Activated naive CD4-positive, alpha-beta T cell treated with anti-CD3 and anti-CD28 coated beads, Interleukin-2, amount 50 U/mL, for 72 hours (primary cell): ENCODE measurements around the gene IP6K3. TPM values are rescaled to one million over a fixed set of nuclear protein-coding genes. Genes with fewer than 3 reads are reported as not detected.

Experiments used
- ATAC-seq, 2 donors: fragments of 150-1000 bp; cut with Tn5 transposase; 2 replicates each; pipeline ENCODE4 v1.10.0; 2021; ENCODE audit warnings: mild to moderate bottlenecking in 2 of 2, moderate library complexity in 2 of 2
- DNase-seq, 2 donors: peaks; one replicate each; pipeline ENCODE4 v3.0.0; 2021 to 2022; ENCODE audit warnings: low spot score in 2 of 2
- H3K27ac Mint-ChIP-seq, 2 donors: one replicate each; pipeline ENCODE4 v1.8.0; 2022; ENCODE audit warnings: mild to moderate bottlenecking in 2 of 2, mixed read lengths in 2 of 2
- H3K36me3 Mint-ChIP-seq, 2 donors: one replicate each; pipeline ENCODE4 v1.8.0; 2022; ENCODE audit warnings: mixed read lengths in 2 of 2
- H3K9me3 Mint-ChIP-seq, 2 donors: one replicate each; pipeline ENCODE4 v1.8.0; 2022; ENCODE audit warnings: mixed read lengths in 2 of 2
- total RNA-seq, 2 donors: library from RNA; stranded (reverse); gene quantifications; one replicate each; pipeline ENCODE4 v1.2.3, GENCODE V29; 2022

The IP6K3 gene
- total RNA-seq, 2 donors from 2014 or later, result not detected

DNA sequence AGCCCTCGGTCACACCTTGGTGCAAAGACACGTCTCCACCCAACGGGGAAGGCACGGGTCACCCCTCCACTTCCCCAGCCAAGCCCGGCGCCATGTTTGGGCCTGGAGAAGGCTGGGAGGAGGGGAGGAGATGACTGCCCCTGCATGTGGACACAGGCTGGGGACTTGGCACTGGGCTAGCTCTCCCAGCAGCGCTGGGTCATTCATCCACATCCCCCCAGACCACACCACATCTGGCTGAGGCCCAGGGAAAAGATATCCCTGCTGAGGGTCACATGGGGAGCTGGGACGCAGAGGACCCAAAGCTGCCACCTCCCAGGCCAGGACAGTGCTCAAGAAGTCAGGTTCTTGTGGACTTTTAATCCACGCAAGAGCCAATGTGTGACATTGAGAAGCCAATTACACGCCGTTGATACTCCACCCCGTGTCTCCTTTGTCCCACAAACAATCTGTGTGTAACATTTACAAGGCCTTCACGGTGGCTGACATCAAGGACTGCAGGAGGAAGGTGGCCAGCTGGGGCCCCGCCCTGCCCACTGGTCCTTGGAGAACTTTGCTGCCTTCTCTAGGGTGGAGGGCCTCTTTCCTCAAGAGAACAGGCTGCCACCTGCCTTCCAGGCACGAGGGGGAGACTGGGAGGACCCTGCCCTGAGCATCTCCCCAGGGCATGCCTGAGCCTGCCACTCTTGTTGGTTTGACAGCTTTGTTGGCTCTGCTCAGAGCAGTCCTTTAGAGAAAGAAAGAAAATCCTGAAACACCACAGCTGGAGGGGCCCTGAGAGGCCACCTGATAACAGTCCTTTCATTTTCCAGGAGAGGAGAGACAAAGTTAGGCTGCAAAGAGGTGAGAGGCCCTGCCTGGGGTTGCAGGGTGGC is 5.3 kb upstream of the IP6K3 start:
- Mint-ChIP-seq H3K9me3 (no peaks in the 10 kb centered on the region), H3K36me3 (no peaks in the 10 kb centered on the region), H3K27ac (peak overlapping the region in 1 of 2 donors; percentile 36)
- no peak for ATAC-seq
- no peak for DNase-seq

DNA sequence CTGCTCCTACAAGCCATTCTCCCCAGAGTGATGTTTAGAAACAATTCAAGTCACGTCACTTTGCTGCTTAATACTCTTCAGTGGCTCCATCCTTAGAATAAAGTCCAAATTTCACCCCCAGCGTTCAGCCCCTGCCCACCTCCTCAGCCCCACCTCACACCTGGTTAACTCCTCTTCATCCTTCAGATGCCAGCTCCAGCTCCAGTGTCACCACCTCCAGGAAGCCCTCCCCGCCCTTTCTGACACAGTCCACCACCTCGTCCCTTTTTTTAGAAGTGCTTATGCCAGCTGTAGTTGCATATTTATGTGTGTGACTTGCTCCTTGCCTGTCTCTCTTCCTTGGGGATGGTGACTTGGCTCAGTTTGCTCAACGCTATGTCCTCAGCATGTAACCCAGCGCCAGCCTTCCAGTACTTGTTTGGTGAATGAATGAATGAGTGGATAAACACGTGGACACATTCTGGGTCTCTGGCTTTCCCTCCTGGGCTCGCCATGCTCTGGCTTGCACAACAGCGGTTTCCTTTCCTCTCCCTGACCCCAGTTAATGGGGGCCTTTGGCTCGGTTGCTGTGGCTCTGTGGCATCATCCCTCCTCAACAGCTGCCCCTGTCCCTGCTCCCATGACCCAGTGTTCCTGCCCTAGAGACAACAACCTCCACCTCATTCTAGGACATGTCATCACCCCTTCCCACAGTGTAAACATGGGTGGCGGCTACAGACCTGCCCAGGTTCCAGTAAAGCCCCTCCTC is 3.7 kb upstream of the IP6K3 start:
- DNase-seq, result no peak
- Mint-ChIP-seq H3K27ac (peak overlapping the region; percentile 0 to 1), H3K36me3 (no peaks in the 10 kb centered on the region), H3K9me3 (no peaks in the 10 kb centered on the region)
- ATAC-seq, result no peak

DNA sequence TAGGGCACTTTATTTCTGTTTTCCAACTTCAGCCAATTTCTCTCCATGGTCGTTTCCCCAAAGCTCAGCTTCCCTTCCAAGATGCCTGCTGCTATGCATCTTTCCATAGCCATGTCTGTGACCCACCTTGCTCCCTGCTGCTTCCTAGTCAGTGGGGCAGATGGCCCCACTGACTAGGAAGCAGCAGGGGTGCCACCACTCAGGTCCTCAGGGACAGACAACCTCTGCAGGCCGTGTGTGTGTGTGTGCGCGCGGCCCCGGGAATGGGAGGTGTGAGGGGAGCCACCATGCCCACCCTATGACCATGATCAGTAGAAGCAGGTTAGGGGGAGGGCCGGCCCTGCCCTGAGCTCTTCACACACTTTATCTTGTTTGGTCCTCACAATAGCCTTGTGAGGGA is 2.7 kb upstream of the IP6K3 start:
- Mint-ChIP-seq H3K27ac (no peak overlapping the region), H3K36me3 (no peaks in the 10 kb centered on the region), H3K9me3 (no peaks in the 10 kb centered on the region)
- no peak for ATAC-seq
- no peak for DNase-seq

DNA sequence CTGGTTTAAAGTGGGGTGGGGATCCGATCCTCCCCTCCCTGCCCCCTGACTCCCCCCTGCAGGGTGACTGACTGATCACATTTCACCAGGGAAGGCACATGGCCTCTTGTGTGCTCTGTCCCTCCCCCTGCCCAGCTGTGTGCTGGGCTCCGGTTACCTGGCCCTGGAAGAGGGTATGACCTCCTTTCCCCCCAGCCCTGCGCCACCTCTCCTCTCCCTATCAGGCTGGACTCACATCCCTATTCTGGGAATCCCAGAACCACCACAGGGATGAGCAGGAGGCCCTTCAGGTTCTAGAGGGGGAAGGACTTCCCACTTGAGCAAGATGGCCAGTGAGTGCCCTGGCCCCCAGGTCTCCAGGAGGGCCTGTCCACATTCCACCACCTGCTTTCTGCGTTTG is 2.1 kb upstream of the IP6K3 start:
- ATAC-seq (no peak), DNase-seq (no peak)
- Mint-ChIP-seq H3K36me3 (no peaks in the 10 kb centered on the region), H3K9me3 (no peaks in the 10 kb centered on the region), H3K27ac (no peak overlapping the region)

DNA sequence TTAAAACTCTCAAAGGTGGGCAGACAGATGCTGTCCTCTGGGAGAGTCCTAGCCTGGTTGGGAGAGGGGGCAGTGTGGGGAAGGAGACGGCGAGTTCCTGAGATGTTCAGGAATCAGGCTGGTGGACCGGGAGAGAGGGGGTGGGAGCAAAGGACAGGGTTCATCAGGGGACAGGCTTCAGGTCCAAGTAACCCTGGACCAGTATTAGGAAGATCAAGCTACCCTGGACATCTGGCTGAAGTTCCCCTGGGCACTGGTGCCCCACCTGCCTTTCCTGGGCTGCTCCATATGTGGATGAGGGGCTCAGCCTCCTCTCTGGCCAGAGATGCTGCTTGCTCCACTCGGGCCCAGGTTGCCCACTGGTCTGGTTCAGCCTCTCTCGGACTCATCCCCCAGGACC is 1.1 kb upstream of the IP6K3 start:
- Mint-ChIP-seq H3K27ac (peak overlapping the region in 1 of 2 donors; percentile 24), H3K36me3 (no peaks in the 10 kb centered on the region), H3K9me3 (no peaks in the 10 kb centered on the region)
- ATAC-seq (no peak), DNase-seq (no peak)

DNA sequence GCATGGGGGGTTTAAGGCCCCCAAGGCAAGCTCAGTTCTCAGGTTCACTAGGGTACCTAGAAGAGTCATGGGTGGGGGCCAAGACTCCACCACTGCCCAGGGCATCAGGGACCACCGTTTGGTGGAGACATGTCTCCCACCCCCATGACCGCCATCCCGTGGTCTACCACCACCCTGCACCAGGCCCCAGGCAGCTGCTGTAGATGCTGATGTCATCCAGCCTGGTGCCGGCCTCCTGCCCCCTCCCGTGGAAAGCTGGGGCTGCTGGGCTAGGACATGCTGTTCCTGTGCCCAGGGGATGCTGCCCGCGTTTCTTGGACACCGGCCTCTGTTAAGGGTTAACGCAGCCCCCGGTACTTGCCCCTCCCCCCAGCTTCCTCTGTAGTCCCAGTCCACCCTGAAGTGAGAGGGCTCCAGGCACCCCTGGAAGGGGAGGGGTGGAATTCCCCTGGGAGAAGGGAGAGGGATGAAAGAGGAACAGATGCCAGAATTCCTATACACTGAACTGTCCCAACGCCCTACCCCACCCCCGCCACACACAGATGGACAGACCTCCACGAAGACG is 587 bp downstream of the IP6K3 start:
- H3K9me3 Mint-ChIP-seq, result no peaks in the 10 kb centered on the region
- H3K27ac Mint-ChIP-seq, result peak overlapping the region in 1 of 2 donors; percentile 19
- no peaks in the 10 kb centered on the region for H3K36me3 Mint-ChIP-seq
- DNase-seq (no peak), ATAC-seq (no peak)

DNA sequence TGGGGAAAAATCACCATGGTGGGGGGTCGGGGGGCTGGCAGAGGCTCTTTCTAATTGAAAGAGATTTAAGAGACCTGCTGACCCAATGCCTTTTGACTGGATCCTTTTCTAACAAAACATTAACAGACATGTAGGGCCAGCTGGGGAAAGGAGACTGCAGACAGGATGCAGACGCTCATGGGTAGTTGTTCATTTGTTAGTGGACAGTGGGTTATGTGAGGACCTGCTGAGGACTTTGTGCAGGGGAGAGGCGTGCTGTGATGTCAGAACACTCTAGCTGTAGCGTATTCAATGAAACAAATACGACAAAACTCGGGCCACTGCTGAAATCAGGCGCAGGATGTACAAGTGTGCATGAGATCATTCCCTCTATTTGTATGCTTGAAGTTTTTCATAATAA is 1.2 kb downstream of the IP6K3 start:
- H3K36me3 Mint-ChIP-seq, result no peaks in the 10 kb centered on the region
- no peaks in the 10 kb centered on the region for H3K9me3 Mint-ChIP-seq
- ATAC-seq (no peak), DNase-seq (no peak)
- H3K27ac Mint-ChIP-seq, result peak overlapping the region; percentile 19 to 44

DNA sequence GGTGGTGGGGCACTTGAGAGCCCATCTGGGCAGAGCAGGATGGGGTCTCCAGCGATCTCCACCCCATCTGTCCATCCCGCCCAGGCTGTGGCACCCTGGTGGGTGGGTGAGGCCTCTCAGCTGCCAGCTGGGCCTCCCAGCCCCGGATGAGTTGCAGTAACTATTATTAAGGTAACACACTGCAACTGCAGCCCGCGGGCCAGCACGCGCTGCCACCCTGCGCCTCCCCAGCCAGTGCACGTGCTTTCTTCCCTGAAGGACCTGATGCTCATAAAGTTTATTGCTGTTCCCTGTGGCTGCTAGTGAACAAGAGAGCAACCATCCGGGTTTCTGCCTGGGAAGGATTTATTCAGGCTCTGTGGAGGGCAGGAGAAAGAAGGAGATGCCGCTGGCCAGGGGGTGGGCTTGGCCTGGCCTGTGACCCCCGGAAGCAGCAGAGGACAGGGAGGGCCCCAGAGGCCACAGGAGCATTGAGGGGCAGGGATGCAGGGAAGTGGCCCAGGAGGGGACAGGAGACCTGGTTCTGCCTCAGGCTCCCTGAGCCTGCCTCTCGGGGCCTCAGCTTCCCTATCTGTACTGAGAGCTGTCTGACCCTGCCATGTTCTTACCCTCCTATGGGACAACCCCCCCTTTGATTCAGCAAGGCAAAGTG is 1.7 kb downstream of the IP6K3 start:
- no peak for DNase-seq
- peak in 1 of 2 donors; percentile 24 for ATAC-seq
- Mint-ChIP-seq H3K36me3 (no peaks in the 10 kb centered on the region), H3K9me3 (no peaks in the 10 kb centered on the region), H3K27ac (peak overlapping the region; percentile 19 to 44)

DNA sequence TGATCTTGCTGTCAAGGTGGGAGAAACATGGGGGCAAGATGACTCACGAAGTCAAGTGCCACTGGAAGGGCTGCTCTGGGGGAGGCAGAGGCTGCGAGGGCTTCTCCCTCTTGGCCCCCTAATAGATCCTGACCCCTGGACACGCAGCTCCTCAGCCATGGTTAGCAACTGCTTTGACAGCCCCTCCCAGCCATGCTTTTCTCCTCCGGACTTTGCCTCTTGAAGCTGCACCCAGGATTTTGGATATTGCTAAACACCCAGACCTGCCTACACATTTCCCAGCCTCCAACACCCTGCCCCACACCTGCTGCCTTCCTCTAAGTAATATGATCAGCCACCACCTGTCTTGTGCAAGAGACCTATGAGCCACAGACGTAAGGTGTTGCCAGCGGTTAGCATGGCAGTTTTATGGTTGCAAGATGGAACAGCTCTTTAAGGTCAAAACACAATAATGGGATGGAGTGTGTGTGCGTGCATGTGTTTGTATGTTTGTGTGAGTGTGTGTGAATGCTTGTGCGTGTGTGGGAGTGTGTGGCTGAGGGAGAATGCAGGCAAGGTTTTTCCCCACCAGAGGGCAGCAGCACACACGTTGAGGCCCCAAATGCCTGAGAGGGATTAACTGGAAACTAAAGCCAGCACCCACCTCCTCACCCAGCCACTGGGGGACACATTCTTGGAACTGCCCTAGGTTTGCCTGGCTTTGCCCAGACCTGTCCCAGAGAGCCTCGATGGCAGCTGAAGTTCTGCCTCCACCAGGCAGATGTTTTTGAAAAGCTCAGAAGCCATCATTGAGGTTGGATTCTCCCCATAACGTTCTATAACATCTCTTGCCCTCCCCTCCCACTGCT is 2.5 kb downstream of the IP6K3 start:
- ATAC-seq (peak; percentile 87 to 90), DNase-seq (peak; percentile 65 to 77)
- Mint-ChIP-seq H3K27ac (no peak overlapping the region), H3K36me3 (no peaks in the 10 kb centered on the region), H3K9me3 (no peaks in the 10 kb centered on the region)

DNA sequence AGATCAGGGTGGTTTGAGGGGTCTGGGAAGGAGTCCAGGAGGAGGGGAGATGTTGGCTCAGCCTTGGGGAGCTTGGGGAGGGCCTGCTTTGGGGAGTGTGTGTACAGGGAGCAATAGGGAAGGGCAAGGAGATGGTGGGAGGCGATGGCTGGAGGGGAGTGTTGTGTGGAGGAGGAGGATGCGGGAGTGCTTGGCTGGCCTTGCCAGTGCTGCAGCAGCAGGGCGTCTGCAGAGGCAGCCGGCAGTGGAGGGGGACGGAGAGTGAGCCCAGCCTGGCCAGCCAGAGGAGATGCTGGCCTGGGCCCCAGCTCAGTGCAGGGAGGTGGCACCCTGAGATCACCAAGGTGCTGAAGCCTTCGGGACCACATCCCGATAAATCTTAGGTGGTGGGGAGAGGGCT is 3.9 kb downstream of the IP6K3 start:
- H3K9me3 Mint-ChIP-seq, result no peaks in the 10 kb centered on the region
- ATAC-seq, result no peak
- peak overlapping the region in 1 of 2 donors; percentile 3 for H3K27ac Mint-ChIP-seq
- H3K36me3 Mint-ChIP-seq, result no peaks in the 10 kb centered on the region
- DNase-seq, result no peak

DNA sequence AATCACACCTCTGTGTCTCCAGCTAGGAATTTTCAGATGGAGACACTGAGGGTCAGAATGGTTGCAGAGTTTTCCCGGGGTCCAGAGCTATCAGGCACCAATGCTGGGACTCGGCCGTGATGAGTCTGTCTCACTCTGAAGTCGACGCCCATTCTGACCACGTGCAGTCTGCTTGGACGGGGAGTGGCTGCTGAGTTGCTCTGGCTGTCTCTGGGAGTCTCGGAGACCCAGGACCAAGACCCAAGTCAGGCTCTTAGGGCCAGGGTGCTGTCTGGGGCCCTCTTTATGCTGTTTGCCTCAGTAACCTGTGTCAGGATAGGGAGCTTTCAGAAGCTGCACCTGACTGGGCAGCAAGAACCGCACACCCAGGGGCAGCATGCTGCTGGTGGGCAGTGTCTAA is 4.6 kb downstream of the IP6K3 start:
- Mint-ChIP-seq H3K36me3 (no peaks in the 10 kb centered on the region), H3K9me3 (no peaks in the 10 kb centered on the region), H3K27ac (no peak overlapping the region)
- no peak for ATAC-seq
- no peak for DNase-seq

DNA sequence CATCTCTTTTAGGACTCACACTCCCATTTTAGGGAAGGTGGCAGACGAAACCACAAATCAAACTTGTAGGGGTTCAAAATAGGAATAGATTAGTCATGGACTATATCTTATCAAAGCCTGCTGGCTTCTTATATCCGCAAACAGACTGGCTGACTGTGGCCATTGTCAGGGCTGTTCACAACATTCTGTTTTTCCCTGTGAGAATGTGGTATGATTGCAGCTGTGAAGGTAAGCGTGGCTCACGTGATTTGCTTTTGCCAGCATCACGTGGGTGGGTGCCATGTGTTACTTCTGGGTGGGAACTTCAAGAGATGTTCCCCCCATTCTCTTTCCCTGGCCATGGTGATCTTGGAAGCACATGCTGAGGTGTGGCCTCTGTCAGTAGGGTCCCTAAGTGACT is 5.9 kb downstream of the IP6K3 start:
- no peaks in the 10 kb centered on the region for H3K36me3 Mint-ChIP-seq
- DNase-seq, result no peak
- no peaks in the 10 kb centered on the region for H3K9me3 Mint-ChIP-seq
- no peak for ATAC-seq
- no peak overlapping the region for H3K27ac Mint-ChIP-seq

DNA sequence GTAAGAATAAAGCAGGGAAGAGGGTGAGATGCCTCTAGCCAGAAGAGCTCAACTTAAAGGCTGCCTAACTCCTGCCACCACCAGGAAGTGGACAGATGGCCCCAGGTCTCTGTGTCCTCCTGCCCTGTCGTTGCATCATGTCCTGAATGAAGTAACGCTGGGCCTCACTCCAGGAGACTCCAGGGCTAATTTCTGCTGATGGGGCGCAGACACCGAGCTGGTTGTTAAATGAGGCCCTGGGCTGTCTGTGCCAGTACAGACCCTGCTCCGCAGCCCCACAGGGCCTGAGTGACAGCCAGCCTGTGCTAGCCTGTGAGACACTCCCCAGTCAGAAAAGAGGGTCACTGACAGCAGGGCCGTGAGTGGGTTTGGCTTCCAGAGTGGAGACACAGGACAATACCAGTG is 6.5 kb downstream of the IP6K3 start:
- no peak for ATAC-seq
- no peaks in the 10 kb centered on the region for H3K36me3 Mint-ChIP-seq

DNA sequence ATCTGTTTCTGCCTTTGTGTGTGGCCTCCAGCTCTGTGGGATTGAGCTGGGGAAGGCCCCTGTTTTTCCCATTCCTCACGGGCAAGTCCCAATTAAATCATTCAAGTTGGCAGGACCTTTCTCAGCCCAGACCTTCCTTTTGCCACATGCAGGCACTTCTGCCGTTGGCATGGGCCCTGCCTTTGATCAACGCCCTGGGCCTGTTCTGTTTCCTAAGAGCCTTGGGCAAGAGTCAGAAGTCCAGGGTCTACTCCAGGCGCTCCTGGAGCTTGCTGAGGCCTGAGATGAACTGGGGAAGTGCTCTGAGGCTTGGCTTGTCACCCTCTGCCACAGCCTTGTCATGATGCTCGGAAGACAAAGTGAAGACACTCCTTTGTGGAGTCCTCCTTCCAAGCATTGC is 7.1 kb downstream of the IP6K3 start:
- Mint-ChIP-seq H3K9me3 (no peaks in the 10 kb centered on the region), H3K36me3 (no peaks in the 10 kb centered on the region), H3K27ac (no peak overlapping the region)
- ATAC-seq, result no peak
- no peak for DNase-seq

More for the DNA sequence above, 6.5 kb downstream of the IP6K3 start:
- H3K9me3 Mint-ChIP-seq, result no peaks in the 10 kb centered on the region
- no peak for DNase-seq
- H3K27ac Mint-ChIP-seq, result no peak overlapping the region

DNA sequence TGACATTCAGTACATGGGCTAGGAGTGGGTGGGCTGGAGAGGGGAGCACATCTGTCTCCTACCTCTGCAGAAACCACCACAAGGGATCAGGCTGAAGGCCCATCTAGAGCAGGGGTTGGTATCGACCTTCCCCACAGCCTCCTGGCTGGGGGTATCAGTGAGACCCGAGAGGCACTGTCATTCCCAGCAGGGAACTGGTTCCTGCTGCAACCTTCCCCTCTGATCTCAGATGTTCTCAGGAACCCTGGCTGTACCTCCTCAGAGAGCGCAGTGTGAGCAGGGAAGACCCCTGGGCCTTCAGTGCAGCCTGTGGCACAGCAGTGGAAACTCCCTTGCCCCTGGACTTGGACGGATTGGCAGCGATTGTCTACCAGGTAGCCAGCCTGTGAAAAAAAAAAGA is 7.8 kb downstream of the IP6K3 start:
- H3K36me3 Mint-ChIP-seq, result no peaks in the 10 kb centered on the region
- H3K9me3 Mint-ChIP-seq, result no peaks in the 10 kb centered on the region
- DNase-seq (no peak), ATAC-seq (no peak)
- H3K27ac Mint-ChIP-seq, result no peak overlapping the region

DNA sequence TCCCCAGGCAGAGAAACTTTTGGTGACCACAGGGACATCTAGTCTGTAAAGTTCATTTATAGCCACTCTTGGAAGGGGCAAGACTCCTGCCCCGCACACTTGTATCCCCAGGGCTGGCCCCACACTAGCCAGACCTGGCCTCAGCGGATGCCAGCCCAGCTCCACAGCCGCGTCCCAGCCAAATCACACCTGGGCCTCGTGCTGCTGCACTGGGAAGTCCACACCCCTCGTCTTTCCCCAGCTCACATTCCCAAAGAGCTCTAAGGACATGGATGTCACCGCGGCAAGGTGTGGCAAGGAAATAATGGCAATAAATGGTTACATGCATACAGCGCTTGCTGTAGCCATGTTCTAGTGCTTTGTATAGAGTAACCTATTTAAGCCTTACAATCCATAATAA is 8.6 kb downstream of the IP6K3 start:
- H3K36me3 Mint-ChIP-seq, result no peaks in the 10 kb centered on the region

More for the DNA sequence above, 8.6 kb downstream of the IP6K3 start:
- Mint-ChIP-seq H3K9me3 (no peaks in the 10 kb centered on the region), H3K27ac (no peak overlapping the region)
- ATAC-seq (no peak), DNase-seq (no peak)
